ENCODE results near the gene CNTN1.

CNTN1 gene

GRCh38 chr12:40691913-40692764 lies at the start of gene CNTN1:
Gene CNTN1 (plus strand): TSS chr12:40692439.
- no peak for DNase-seq

GRCh38 chr12:40643506-40643905 lies 48.7 kb upstream of the CNTN1 start:
- DNase-seq, result no peak

GRCh38 chr12:40643976-40644375 lies 48.3 kb upstream of the CNTN1 start:
- DNase-seq, result no peak

- no peak for DNase-seq
Measured at GRCh38 chr12:40644708-40645107, 47.5 kb upstream of the CNTN1 start.

- DNase-seq, result no peak
Measured at GRCh38 chr12:40645361-40645760, 46.9 kb upstream of the CNTN1 start.

- DNase-seq, result no peak
Measured at GRCh38 chr12:40646456-40646855, 45.8 kb upstream of the CNTN1 start.

GRCh38 chr12:40646911-40647310 lies 45.3 kb upstream of the CNTN1 start:
- DNase-seq, result no peak

GRCh38 chr12:40647651-40648050 lies 44.6 kb upstream of the CNTN1 start:
- DNase-seq, result no peak

- no peak for DNase-seq
Measured at GRCh38 chr12:40648519-40648918, 43.7 kb upstream of the CNTN1 start.

GRCh38 chr12:40650038-40650704 lies 42.1 kb upstream of the CNTN1 start:
- DNase-seq, result no peak

GRCh38 chr12:40655451-40655850 lies 36.8 kb upstream of the CNTN1 start:
- DNase-seq, result no peak

GRCh38 chr12:40662366-40662765 lies 29.9 kb upstream of the CNTN1 start:
- DNase-seq, result no peak

GRCh38 chr12:40663781-40664180 lies 28.5 kb upstream of the CNTN1 start:
- no peak for DNase-seq

GRCh38 chr12:40668099-40668529 lies 24.1 kb upstream of the CNTN1 start:
- no peak for DNase-seq

GRCh38 chr12:40672741-40673271 lies 19.4 kb upstream of the CNTN1 start:
- no peak for DNase-seq

GRCh38 chr12:40681148-40681547 lies 11.1 kb upstream of the CNTN1 start:
- DNase-seq, result no peak

- no peak for DNase-seq
Measured at GRCh38 chr12:40684986-40685385, 7.3 kb upstream of the CNTN1 start.

GRCh38 chr12:40688085-40688725 lies 4.0 kb upstream of the CNTN1 start:
- no peak for DNase-seq

GRCh38 chr12:40689576-40689975 lies 2.7 kb upstream of the CNTN1 start:
- DNase-seq, result no peak

- no peak for DNase-seq
Measured at GRCh38 chr12:40692765-40693206, 547 bp downstream of the CNTN1 start.

- no peak for DNase-seq
Measured at GRCh38 chr12:40693207-40693821, 1.1 kb downstream of the CNTN1 start.

- DNase-seq, result no peak
Measured at GRCh38 chr12:40697566-40698259, 5.5 kb downstream of the CNTN1 start.

Measured in CD4-positive, alpha-beta T cell treated with Interleukin-21 for 1 hour (primary cell).